Measurements from ENCODE around the gene GPR15.

DNA sequence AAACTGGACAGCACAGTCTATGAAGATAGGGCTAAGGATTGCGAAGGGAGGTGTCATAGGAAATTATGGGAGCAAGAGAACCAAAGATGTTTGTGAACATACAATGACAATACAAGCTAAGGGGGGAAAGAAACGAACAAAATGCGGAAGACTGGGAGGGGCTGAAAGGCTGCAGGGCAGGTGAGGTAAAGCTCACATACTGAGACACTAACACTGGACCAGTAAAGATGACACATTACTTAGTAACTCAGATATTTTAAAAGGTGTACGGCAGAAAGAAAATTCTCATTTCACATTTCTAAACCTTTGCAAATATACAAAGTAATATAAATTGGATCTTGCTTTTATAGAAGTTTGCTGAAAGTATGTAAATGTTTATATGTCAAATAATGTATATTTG, 19.2 kb upstream of the GPR15 start:
- TF ChIP-seq, protein P1, sequence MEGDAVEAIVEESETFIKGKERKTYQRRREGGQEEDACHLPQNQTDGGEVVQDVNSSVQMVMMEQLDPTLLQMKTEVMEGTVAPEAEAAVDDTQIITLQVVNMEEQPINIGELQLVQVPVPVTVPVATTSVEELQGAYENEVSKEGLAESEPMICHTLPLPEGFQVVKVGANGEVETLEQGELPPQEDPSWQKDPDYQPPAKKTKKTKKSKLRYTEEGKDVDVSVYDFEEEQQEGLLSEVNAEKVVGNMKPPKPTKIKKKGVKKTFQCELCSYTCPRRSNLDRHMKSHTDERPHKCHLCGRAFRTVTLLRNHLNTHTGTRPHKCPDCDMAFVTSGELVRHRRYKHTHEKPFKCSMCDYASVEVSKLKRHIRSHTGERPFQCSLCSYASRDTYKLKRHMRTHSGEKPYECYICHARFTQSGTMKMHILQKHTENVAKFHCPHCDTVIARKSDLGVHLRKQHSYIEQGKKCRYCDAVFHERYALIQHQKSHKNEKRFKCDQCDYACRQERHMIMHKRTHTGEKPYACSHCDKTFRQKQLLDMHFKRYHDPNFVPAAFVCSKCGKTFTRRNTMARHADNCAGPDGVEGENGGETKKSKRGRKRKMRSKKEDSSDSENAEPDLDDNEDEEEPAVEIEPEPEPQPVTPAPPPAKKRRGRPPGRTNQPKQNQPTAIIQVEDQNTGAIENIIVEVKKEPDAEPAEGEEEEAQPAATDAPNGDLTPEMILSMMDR (IDR thresholded peaks at IDR 0.05; ENCODE audit: poor library complexity, severe bottlenecking) = no peak
- TF ChIP-seq, protein P2, sequence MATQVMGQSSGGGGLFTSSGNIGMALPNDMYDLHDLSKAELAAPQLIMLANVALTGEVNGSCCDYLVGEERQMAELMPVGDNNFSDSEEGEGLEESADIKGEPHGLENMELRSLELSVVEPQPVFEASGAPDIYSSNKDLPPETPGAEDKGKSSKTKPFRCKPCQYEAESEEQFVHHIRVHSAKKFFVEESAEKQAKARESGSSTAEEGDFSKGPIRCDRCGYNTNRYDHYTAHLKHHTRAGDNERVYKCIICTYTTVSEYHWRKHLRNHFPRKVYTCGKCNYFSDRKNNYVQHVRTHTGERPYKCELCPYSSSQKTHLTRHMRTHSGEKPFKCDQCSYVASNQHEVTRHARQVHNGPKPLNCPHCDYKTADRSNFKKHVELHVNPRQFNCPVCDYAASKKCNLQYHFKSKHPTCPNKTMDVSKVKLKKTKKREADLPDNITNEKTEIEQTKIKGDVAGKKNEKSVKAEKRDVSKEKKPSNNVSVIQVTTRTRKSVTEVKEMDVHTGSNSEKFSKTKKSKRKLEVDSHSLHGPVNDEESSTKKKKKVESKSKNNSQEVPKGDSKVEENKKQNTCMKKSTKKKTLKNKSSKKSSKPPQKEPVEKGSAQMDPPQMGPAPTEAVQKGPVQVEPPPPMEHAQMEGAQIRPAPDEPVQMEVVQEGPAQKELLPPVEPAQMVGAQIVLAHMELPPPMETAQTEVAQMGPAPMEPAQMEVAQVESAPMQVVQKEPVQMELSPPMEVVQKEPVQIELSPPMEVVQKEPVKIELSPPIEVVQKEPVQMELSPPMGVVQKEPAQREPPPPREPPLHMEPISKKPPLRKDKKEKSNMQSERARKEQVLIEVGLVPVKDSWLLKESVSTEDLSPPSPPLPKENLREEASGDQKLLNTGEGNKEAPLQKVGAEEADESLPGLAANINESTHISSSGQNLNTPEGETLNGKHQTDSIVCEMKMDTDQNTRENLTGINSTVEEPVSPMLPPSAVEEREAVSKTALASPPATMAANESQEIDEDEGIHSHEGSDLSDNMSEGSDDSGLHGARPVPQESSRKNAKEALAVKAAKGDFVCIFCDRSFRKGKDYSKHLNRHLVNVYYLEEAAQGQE (IDR thresholded peaks at IDR 0.05; ENCODE audit: borderline replicate concordance) = no peak
